Hepatocyte (in vitro differentiated cells): ENCODE results near the gene CD58.

Experiments used
- EZH2 ChIP-seq: fragments of 200-600 bp; sonication (generic); IDR thresholded peaks from 2 replicates; pipeline ENCODE4 v1.6.1; 2016; ENCODE audit warnings: antibody characterized with exemption, mild to moderate bottlenecking, borderline replicate concordance
- TF ChIP-seq, protein P1 (sequence below): fragments of 200-600 bp; sonication (generic); IDR thresholded peaks from 2 replicates; pipeline ENCODE4 v1.5.1; 2016; ENCODE audit warnings: antibody characterized with exemption, mild to moderate bottlenecking; ENCODE audit not compliant: poor library complexity

- TF ChIP-seq, protein P1, sequence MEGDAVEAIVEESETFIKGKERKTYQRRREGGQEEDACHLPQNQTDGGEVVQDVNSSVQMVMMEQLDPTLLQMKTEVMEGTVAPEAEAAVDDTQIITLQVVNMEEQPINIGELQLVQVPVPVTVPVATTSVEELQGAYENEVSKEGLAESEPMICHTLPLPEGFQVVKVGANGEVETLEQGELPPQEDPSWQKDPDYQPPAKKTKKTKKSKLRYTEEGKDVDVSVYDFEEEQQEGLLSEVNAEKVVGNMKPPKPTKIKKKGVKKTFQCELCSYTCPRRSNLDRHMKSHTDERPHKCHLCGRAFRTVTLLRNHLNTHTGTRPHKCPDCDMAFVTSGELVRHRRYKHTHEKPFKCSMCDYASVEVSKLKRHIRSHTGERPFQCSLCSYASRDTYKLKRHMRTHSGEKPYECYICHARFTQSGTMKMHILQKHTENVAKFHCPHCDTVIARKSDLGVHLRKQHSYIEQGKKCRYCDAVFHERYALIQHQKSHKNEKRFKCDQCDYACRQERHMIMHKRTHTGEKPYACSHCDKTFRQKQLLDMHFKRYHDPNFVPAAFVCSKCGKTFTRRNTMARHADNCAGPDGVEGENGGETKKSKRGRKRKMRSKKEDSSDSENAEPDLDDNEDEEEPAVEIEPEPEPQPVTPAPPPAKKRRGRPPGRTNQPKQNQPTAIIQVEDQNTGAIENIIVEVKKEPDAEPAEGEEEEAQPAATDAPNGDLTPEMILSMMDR, result no peak
- TF ChIP-seq EZH2, result no peak
Measured at GRCh38 chr1:116560704-116561490, 9.9 kb downstream of the CD58 start.
